RPMI7951 (cell line): ENCODE data around the gene PHRF1. TPM values are rescaled to one million over a fixed set of nuclear protein-coding genes. Genes with fewer than 3 reads are reported as not detected.

Experiments used
- DNase-seq: peaks from one replicate; pipeline ENCODE4 v3.0.0-alpha.2; 2012; ENCODE audit warnings: low read depth
- total RNA-seq: library from RNA; depleted of rRNA; stranded (reverse); fragments of >200 nt; shearing (Covaris generic); gene quantifications from 2 replicates; pipeline ENCODE4 v1.2.3, GENCODE V29; 2014; rRNA removed

The PHRF1 gene
- 12.5 and 14.8 TPM in 2 replicates for total RNA-seq

DNA sequence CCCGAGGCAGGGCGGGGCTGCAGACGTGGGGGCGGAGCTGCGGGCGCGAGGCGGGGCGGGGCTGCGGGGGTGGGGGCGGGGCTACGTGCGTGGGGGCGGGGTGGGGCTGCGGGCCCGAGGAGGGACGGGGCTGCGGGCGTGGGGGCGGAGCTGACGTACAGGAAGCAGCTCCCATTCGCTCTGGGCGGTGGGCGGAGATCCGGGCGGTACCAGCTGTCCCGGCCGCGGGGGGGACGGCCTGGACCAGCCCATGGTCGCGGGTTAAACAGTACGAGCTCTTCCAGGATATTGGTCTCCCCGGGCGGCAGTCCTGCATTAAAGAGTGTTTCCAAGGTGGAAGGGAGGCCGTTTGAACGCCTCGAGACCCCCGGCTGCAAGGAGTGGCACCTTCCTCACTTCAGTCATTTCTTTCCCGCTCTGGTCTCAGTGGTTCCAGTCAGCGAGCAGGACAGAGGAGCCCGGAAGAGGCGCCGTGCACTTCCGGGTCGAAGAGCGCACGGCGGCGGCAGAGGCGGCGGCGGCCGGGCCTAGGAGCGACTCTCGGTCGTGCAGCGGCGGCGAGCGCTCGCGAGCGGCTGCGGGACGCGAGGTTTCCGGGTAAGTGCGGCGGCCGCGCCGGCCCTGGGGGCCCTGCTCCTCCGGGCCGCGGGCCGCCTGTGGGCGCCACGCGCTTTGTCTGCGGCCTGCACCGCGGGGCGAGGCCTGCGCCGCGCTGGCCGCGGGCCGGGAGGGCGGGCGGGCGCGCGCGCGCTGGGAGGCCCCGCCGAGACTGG lies at the start of gene PHRF1:
PHRF1 (plus strand) TSS at position 475 of the 773 bp plus-strand sequence. CDS start 5,043 bp downstream, outside the sequence.
- DNase-seq: peak; percentile 89

GRCh38 chr11:528166-528814 lies 48.0 kb upstream of the PHRF1 start:
- no peak for DNase-seq

DNA sequence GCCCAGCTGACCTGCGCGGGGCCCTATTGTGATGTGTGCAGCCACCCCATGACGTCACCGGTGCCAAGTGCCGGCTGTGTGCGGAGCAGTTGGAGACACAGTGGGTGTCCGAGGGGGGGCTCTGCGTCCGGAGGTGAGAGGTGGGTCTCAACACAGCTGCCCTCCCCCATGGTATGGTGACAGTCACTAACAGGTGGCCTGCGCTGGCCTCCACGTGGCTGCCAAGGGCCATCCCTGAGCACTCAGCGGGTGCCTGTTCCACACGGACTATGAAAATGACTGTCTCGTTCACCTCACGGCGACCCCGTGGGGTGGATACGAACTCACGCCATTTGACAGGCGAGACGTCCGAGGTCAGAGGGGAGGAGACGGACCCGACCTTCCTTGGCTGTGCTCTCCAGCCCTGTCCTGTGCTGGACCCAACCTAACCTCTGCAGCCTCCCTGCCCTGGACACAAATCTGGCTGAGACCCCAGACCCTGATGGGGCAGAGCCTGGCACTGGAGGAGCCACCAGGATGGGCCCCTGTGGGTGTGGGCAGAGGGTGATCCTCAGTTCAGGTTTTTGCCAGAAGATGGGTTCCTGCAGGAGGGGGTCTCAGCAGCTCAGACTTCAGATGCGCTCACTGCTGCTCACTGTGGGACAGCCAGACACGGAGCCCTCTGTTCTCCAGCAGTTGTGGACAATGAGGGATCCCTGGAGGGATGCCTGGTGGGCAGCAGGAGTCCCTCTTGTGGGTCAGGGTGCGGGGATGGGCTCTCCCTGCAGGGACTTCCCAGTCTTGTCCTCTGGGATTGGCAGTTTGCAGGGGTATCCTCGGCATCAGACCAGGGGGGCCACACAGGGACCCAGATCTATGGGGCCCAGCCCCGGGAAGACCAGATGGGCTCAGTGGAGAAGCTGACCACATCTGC lies 47.2 kb upstream of the PHRF1 start:
- no peak for DNase-seq

GRCh38 chr11:529728-530411 lies 46.4 kb upstream of the PHRF1 start:
- no peak for DNase-seq

GRCh38 chr11:530960-531831 lies 45.1 kb upstream of the PHRF1 start:
- no peak for DNase-seq

GRCh38 chr11:531919-532526 lies 44.2 kb upstream of the PHRF1 start:
- DNase-seq: no peak

DNA sequence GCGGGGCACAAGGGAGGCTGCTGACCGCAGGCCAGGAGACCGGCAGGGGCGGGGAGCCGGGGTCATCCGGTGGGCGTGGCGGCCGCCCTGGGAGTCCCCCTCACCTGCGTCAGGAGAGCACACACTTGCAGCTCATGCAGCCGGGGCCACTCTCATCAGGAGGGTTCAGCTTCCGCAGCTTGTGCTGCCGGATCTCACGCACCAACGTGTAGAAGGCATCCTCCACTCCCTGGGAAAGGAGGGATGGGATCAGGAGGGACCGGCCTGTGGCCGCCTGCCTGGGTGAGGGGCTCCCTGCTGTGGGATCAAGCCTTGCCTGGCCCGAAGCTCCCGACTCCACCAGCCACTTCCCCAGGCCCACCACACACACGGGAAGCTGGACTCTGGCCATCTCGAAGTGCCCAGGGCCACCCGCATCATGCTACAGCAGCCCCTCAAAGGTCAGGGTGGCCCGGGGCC lies 43.7 kb upstream of the PHRF1 start:
- DNase-seq: no peak

DNA sequence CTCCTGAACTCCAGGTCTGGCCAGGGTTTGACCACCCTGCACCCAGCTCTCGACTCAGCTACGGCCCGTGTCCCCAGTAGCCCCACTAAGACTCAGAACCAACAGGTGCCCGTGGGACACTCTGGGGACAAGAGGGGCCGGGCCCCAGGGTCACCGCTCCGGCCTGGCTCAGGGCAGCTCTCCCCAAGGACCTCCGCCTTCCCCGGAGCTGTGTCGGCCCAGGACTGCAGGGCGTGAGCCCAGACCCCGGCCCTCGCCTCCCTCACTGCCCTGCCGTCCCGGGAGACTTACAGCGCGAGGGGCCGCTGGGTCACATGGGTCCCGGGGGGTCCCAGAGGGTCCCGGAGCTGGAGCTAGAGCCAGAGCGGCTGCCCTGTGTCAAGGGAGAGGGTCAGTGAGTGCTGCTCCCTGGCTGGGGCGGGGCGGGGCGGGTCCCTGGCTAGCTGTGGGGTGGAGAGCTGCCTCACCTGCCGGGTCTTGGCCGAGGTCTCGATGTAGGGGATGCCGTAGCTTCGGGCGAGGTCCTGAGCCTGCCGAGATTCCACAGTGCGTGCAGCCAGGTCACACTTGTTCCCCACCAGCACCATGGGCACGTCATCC lies 43.2 kb upstream of the PHRF1 start:
- no peak for DNase-seq

DNA sequence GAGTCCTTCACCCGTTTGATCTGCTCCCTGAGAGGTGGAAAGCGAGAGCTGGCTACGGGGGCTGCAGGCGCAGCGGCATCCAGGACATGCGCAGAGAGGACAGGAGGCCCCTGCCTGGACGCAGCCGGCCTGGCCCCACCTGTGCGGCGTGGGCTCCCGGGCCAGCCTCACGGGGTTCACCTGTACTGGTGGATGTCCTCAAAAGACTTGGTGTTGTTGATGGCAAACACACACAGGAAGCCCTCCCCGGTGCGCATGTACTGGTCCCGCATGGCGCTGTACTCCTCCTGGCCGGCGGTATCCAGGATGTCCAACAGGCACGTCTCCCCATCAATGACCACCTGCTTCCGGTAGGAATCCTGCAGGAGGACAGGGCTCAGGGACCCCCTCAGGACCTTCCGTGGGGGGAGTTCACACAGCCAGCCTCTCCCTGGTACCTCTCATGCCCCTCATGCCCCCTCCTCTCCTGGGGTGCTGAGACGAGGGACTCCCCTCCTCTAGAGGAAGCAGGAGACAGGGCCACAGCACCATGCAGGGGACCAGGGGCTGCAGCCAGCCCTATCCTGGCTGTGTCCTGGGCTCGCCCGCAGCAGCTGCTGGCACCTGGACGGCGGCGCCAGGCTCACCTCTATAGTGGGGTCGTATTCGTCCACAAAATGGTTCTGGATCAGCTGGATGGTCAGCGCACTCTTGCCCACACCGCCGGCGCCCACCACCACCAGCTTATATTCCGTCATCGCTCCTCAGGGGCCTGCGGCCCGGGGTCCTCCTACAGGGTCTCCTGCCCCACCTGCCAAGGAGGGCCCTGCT lies 42.5 kb upstream of the PHRF1 start:
- DNase-seq: no peak

- DNase-seq: peak; percentile 14
These were observed 41.7 kb upstream of the PHRF1 start for GRCh38 chr11:534396-535209.

DNA sequence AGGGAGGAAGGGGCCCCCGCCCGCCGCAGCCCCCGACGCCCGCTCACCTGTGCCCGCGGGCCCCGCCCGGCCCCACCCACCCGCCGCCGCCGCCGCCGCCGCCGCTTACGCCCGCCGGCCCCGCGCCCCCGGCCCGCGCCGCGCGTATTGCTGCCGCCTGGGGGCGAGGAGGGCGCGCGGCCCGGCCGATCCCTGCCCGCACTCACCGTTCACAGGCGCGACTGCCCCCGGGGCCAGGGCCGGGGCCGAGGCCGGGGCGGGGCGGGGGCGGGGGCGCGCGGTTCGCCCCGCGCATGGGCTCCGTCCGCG lies 41.1 kb upstream of the PHRF1 start:
- DNase-seq: no peak

DNA sequence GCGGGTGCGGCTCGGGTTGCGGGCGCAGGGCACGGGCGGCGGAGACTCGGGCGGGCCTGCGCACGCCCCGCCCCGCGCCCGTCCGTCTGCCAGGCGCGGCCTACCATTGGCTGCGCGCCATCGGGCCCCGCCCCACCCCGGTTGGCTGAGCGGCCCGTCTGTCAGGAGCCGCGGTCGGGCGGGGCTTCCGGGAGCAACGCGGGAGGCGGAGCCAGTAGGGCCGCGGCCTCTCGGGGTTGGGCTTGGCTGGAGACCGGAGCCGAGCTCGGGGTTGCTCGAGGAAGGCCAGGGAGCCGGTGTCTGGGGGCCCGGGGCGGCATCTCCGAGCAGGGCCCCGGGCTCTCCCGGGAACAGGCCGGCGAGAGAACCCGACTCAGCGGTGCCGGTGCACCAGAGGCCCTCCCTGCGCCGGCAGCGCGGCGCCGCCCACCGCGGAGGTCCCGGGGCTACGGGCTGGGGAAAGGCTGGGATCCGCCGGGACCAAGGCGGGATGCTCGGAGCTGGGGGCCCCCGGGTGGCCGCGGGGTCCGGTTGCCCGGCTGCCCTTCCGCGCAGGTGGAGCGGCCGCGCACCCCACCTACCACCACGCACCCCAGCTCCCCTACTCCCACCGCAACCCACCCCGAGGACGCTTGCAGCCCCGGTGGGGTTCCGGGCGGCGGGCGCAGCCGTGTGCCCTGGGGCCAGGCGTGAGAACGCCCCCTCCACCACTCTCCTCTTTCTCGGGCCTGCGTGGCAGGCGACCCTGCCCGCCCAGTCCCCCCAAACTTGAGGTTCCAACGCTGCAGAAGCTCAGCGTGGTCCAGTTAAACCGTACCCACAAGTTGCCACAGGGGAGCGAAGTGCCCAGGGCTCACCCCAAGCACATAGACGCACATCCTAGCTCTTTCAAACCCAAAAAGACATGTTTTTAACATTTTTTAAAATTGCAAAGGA lies 40.5 kb upstream of the PHRF1 start, which contains the start of gene HRAS:
HRAS (minus strand) TSS at position 58 of the 936 bp plus-strand sequence.
- DNase-seq: peak; percentile 89

- DNase-seq: peak; percentile 79
These were observed 39.2 kb upstream of the PHRF1 start, which contains the start of gene LRRC56 for GRCh38 chr11:536841-537621. Gene LRRC56 (plus strand): TSS chr11:537527. CDS start chr11:540685, 3,158 bp downstream.

DNA sequence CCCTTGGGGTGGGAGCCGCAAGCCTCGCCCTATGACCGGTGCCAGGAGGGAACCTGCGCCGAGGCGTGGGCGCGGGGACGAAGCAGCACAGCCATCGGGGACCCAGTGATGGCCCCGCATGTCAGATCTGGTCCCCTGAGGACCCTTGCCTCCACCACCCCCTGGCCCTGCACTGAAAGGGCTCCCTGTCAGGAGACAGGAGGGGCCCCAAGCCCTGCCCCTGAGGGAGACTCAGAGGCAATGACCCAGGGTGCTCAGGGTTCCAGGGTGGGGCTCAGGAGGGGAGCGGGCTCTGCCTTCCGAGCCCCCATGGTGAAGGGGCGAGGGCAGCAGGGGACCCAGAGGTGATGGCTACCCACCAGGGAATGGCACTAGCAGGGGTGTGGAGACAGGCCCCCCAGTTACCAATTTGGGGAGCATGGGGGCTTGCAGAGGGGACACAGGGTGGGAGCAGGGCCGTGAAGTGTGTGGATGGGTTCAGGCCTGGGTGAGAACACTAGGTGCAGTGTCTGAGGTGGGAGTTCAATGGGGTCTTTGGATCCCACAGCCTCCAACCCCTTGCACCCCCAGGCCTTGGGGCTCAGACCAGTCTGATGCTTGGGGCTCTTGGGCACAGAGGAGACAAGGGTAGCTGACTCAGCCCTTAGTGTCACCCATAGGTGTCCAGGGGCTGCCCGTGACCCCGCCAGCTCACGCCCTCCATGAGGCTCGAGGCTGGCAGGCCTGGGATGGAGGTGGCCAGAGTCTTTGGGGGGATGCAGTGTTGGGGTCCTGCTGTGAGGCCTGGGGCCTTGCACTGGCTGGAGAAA lies 38.4 kb upstream of the PHRF1 start:
- no peak for DNase-seq

GRCh38 chr11:538431-539051 lies 37.7 kb upstream of the PHRF1 start:
- DNase-seq: no peak
